H1 (cell line): ENCODE results near the gene PDCL3. TPM values are rescaled to one million over a fixed set of nuclear protein-coding genes. Genes with fewer than 3 reads are reported as not detected.

Source experiments
- CTCF ChIA-PET: fragments of 300-600 bp; sonication (Branson Sonifier 250); formaldehyde crosslinking; loops from one replicate; lab custom pipeline; 2021; ENCODE audit not compliant: partially characterized antibody; lab: Charles Lee
- POLR2A ChIA-PET: fragments of 300-600 bp; sonication (Branson Sonifier 250); formaldehyde crosslinking; loops from one replicate; lab custom pipeline; 2021; ENCODE audit warnings: inconsistent platforms; ENCODE audit not compliant: partially characterized antibody; lab: Charles Lee
- DNase-seq, 2 experiments: peaks; one replicate each; pipeline versions ENCODE4 v3.0.0 to v3.0.0-alpha.2; 2010 to 2022; ENCODE audit warnings: low spot score in 2 of 2, low read depth in 1 of 2, mixed read lengths in 1 of 2
- FAIRE-seq: peaks from 2 replicates; lab custom pipeline; 2011; peaks lifted over from hg19 to GRCh38; lab: Jason Lieb, UNC
- H2AFZ ChIP-seq: 2 replicates; pipeline ENCODE4 v1.8.1; 2012; ENCODE audit warnings: low read length, inconsistent platforms
- H2AK5ac ChIP-seq: 2 replicates; pipeline ENCODE4 v1.6.1; 2013; ENCODE audit warnings: low read depth, low read length
- H2BK120ac ChIP-seq: replicated peaks from 2 replicates; pipeline ENCODE3; 2013; ENCODE audit warnings: low read depth, low read length, inconsistent platforms
- H2BK12ac ChIP-seq: 2 replicates; pipeline ENCODE4 v1.6.1; 2013; ENCODE audit warnings: low read depth, low read length
- H2BK15ac ChIP-seq: 2 replicates; pipeline ENCODE4 v1.6.1; 2013; ENCODE audit warnings: low read length
- H2BK20ac ChIP-seq: 2 replicates; pipeline ENCODE4 v1.6.1; 2013; ENCODE audit warnings: low read length
- H2BK5ac ChIP-seq: 2 replicates; pipeline ENCODE4 v1.6.1; 2013; ENCODE audit warnings: low read depth, low read length
- H3K14ac ChIP-seq: 2 replicates; pipeline ENCODE4 v1.6.1; 2013; ENCODE audit warnings: inconsistent platforms; ENCODE audit not compliant: insufficient read length
- H3K18ac ChIP-seq: 2 replicates; pipeline ENCODE4 v1.6.1; 2013; ENCODE audit warnings: low read length; ENCODE audit errors: extremely low read depth
- H3K23ac ChIP-seq: 2 replicates; pipeline ENCODE4 v1.6.1; 2013; ENCODE audit warnings: inconsistent platforms; ENCODE audit not compliant: insufficient read length
- H3K23me2 ChIP-seq: 2 replicates; pipeline ENCODE4 v1.6.1; 2013; ENCODE audit warnings: low read depth, low read length
- H3K27ac ChIP-seq: 2 replicates; pipeline ENCODE4 v1.6.1; 2011; ENCODE audit warnings: low read depth, low read length, inconsistent platforms
- H3K27me3 ChIP-seq, 4 experiments: replicated peaks in 1 of 4; 1 replicate in 1 of 4; 2 replicates in 3 of 4; pipeline versions ENCODE4 v1.6.1 to v1.8.1; 2011 to 2013; ENCODE audit warnings: low read length in 3 of 4, mild to moderate bottlenecking in 3 of 4, inconsistent platforms in 2 of 4, mixed read lengths in 2 of 4, moderate library complexity in 1 of 4; ENCODE audit not compliant: control insufficient read depth in 3 of 4, insufficient read depth in 3 of 4; ENCODE audit errors: extremely low read depth in 1 of 4
- H3K36me3 ChIP-seq, 4 experiments: 2 replicates each; pipeline versions ENCODE4 v1.6.1 to v1.8.1; 2011 to 2013; ENCODE audit warnings: mild to moderate bottlenecking in 4 of 4, low read length in 3 of 4, moderate library complexity in 2 of 4, control low read depth in 1 of 4, inconsistent platforms in 1 of 4; ENCODE audit not compliant: insufficient read depth in 4 of 4, control insufficient read depth in 2 of 4
- H3K4ac ChIP-seq: replicated peaks from 2 replicates; pipeline ENCODE3; 2013; ENCODE audit warnings: low read length, low read depth, mixed read lengths, inconsistent platforms; ENCODE audit not compliant: insufficient read length
- H3K4me1 ChIP-seq, 4 experiments: replicated peaks in 1 of 4; 1 replicate in 1 of 4; 2 replicates in 3 of 4; pipeline versions ENCODE4 v1.6.1 to v1.8.1; 2011 to 2013; ENCODE audit warnings: low read length in 3 of 4, inconsistent platforms in 2 of 4, mixed read lengths in 1 of 4; ENCODE audit not compliant: insufficient read depth in 4 of 4, control insufficient read depth in 3 of 4
- H3K4me2 ChIP-seq, 2 experiments: 2 replicates each; pipeline versions ENCODE4 v1.6.1 to v1.8.1; 2011 to 2013; ENCODE audit warnings: low read depth in 2 of 2, low read length in 2 of 2, control low read depth in 1 of 2, inconsistent platforms in 1 of 2, mild to moderate bottlenecking in 1 of 2; ENCODE audit not compliant: insufficient read depth in 1 of 2
- H3K4me3 ChIP-seq, 4 experiments: fragments of 200-600, 300-600 bp in 1 of 4; sonication (generic), shearing (Covaris generic), sonication (Bioruptor Twin) in 1 of 4; 2 replicates each; pipeline versions ENCODE4 v1.5.1 to v1.8.1; 2011 to 2016; ENCODE audit warnings: low read length in 4 of 4, low read depth in 3 of 4, control low read depth in 2 of 4, inconsistent platforms in 2 of 4, mild to moderate bottlenecking in 2 of 4, mixed read lengths in 1 of 4, moderate library complexity in 1 of 4; ENCODE audit not compliant: insufficient read depth in 2 of 4; ENCODE audit errors: extremely low read depth in 1 of 4
- H3K56ac ChIP-seq: replicated peaks from 2 replicates; pipeline ENCODE3; 2013; ENCODE audit warnings: low read depth, mild to moderate bottlenecking, mixed read lengths, low read length, inconsistent platforms; ENCODE audit not compliant: insufficient read length
- H3K79me1 ChIP-seq: 2 replicates; pipeline ENCODE4 v1.6.1; 2013; ENCODE audit warnings: low read depth, low read length, control low read depth
- H3K79me2 ChIP-seq, 2 experiments: 2 replicates each; pipeline versions ENCODE4 v1.6.1 to v1.8.1; 2012 to 2013; ENCODE audit warnings: low read length in 2 of 2, mild to moderate bottlenecking in 2 of 2, inconsistent platforms in 1 of 2; ENCODE audit not compliant: insufficient read depth in 2 of 2, control insufficient read depth in 1 of 2
- H3K9ac ChIP-seq, 4 experiments: replicated peaks in 1 of 4; 1 replicate in 1 of 4; 2 replicates in 3 of 4; pipeline versions ENCODE4 v1.6.1 to v1.8.1; 2011 to 2013; ENCODE audit warnings: low read depth in 3 of 4, low read length in 3 of 4, control low read depth in 2 of 4, mild to moderate bottlenecking in 2 of 4, moderate library complexity in 2 of 4, inconsistent platforms in 1 of 4; ENCODE audit errors: extremely low read depth in 1 of 4
- H3K9me3 ChIP-seq, 2 experiments: 2 replicates each; pipeline versions ENCODE4 v1.6.1 to v1.8.1; 2012 to 2013; ENCODE audit warnings: mild to moderate bottlenecking in 2 of 2, moderate library complexity in 2 of 2, control low read depth in 1 of 2, inconsistent platforms in 1 of 2, low read depth in 1 of 2, low read length in 1 of 2, mixed read lengths in 1 of 2; ENCODE audit not compliant: insufficient read depth in 2 of 2
- H4K20me1 ChIP-seq, 2 experiments: replicated peaks in 1 of 2; 2 replicates each; pipeline versions ENCODE3 to v1.8.1; 2011 to 2013; ENCODE audit warnings: inconsistent platforms in 2 of 2, low read length in 2 of 2, mild to moderate bottlenecking in 1 of 2; ENCODE audit not compliant: insufficient read depth in 2 of 2, control insufficient read depth in 1 of 2
- H4K5ac ChIP-seq: 2 replicates; pipeline ENCODE4 v1.6.1; 2013; ENCODE audit warnings: low read length, low read depth, mixed read lengths, inconsistent platforms; ENCODE audit not compliant: insufficient read length
- H4K8ac ChIP-seq: 2 replicates; pipeline ENCODE4 v1.8.0; 2013; ENCODE audit warnings: mild to moderate bottlenecking, moderate library complexity, low read length, inconsistent platforms; ENCODE audit not compliant: insufficient read depth; ENCODE audit errors: extremely low read depth
- H4K91ac ChIP-seq: replicated peaks from 2 replicates; pipeline ENCODE3; 2013; ENCODE audit warnings: low read length, mixed read lengths, inconsistent platforms; ENCODE audit not compliant: insufficient read length
- ASH2L ChIP-seq: fragments of 200-600, 300-600 bp; sonication (generic); IDR thresholded peaks from one replicate; pipeline ENCODE4 v1.7.1; 2017; ENCODE audit warnings: low read length
- CEBPB ChIP-seq: IDR thresholded peaks from 2 replicates; pipeline ENCODE4 v1.6.1; 2012; ENCODE audit warnings: low read depth, low read length
- CHD2 ChIP-seq: IDR thresholded peaks from 2 replicates; pipeline ENCODE4 v1.6.1; 2012; ENCODE audit warnings: low read length, improper control_type of control experiment
- KDM4A ChIP-seq: IDR thresholded peaks from one replicate; pipeline ENCODE4 v1.7.1; 2012; ENCODE audit warnings: low read depth, mild to moderate bottlenecking, moderate library complexity, low read length, inconsistent platforms; ENCODE audit not compliant: severe bottlenecking
- NANOG ChIP-seq: IDR thresholded peaks from 2 replicates; pipeline ENCODE4 v1.6.1; 2011; ENCODE audit warnings: low read length, low read depth, mild to moderate bottlenecking, inconsistent platforms; ENCODE audit not compliant: insufficient read depth, poor library complexity, severe bottlenecking
- TCF12 ChIP-seq: IDR thresholded peaks from 2 replicates; pipeline ENCODE4 v1.6.1; 2011; ENCODE audit warnings: low read depth, mild to moderate bottlenecking, low read length
- WGBS, 2 experiments: shearing (Covaris generic) in 1 of 2; methylation state at CpG; one replicate each; pipeline versions ENCODE4 v1.1.6 to v1.1.7; 2013 to 2015; ENCODE audit warnings: low lambda C conversion rate in 2 of 2, mixed read lengths in 2 of 2, inconsistent platforms in 1 of 2, low coverage in 1 of 2, missing lambda C conversion rate in 1 of 2; ENCODE audit not compliant: insufficient replicate concordance in 2 of 2, insufficient coverage in 1 of 2, insufficient read length in 1 of 2; ENCODE audit errors: extremely low coverage in 1 of 2, missing lambda C conversion rate in 1 of 2; 5-methylcytosine and 5-hydroxymethylcytosine counted together
- polyA plus RNA-seq, 7 experiments: library from polyadenylated mRNA; depleted of rRNA in 3 of 7; stranded (reverse) in 5 of 7; unstranded in 2 of 7; fragments of >200 nt in 5 of 7; fragments of 200-250 nt in 2 of 7; gene quantifications; 1 replicate in 5 of 7; 2 replicates in 1 of 7; 4 replicates in 1 of 7; pipeline versions ENCODE4 v1.2.1 to v1.2.3, GENCODE V29; 2011 to 2013; ENCODE audit warnings: missing spikeins in 2 of 7, mixed read lengths in 2 of 7
- total RNA-seq: library from RNA; stranded (reverse); fragmentation: NEBNext Ultra II Directional; extraction: Animal tissue kit (Norgen Biotek cat#: 25700); gene quantifications from 2 replicates; pipeline ENCODE4 v1.2.1, GENCODE V29; 2021

PDCL3 gene
- total and polyA plus RNA-seq, 2 of the 8 experiments (the other 6 are each of a cell fraction or from before 2014, with no cell fraction given), result 19.8 to 29.4 TPM

DNA sequence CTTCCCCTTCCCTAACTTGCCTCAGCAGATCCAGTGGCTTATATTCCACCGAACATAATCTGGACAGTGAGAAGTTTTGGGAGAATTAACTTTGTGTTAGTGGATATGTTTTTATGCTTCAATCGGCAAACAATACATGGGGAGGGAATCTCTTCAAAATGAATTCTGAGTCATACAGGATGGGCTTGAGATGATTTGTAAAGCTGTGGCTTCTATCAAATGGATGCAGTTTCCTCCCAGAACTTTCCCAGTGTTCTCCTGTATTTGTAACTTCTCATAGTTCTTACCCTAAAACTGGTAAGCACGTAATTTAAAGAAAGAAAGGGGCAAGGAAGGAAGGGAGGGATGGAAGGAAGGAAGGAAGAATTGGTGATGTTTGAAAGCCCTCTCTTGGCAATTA is 36.8 kb downstream of the PDCL3 start:
- no peak overlapping the region for H4K5ac ChIP-seq
- TF ChIP-seq ASH2L (no peak), KDM4A (no peak), CHD2 (no peak), CEBPB (no peak), NANOG (no peak), TCF12 (no peak)
- no peak overlapping the region for H3K27ac ChIP-seq
- WGBS, 2 experiments, result 94% methylated on average over 3 of the region's 3 CpGs; no CpG with 5 or more reads in 1 of the 2 experiments
- peaks cover 2 to 8% (median 5%) of the 10 kb centered on the region in 4 experiments; a peak in 5 of 7 replicates for H3K4me1 ChIP-seq
- no peak overlapping the region for H3K9ac ChIP-seq
- no peak overlapping the region for H2AFZ ChIP-seq
- H3K14ac ChIP-seq, result no peak overlapping the region
- H2BK12ac ChIP-seq, result no peak overlapping the region
- H4K8ac ChIP-seq, result no peak overlapping the region
- no peaks in the 10 kb centered on the region for H3K79me1 ChIP-seq
- H3K9me3 ChIP-seq, result no peaks in the 10 kb centered on the region
- H3K27me3 ChIP-seq, result no peaks in the 10 kb centered on the region
- no peak overlapping the region for H2BK20ac ChIP-seq
- no peak overlapping the region for H3K23ac ChIP-seq
- no peaks in the 10 kb centered on the region for H3K36me3 ChIP-seq
- FAIRE-seq (no peak), DNase-seq (no peak)
- H3K4me2 ChIP-seq, result no peak overlapping the region
- no peak overlapping the region for H3K4me3 ChIP-seq
- no peaks in the 10 kb centered on the region; the same call in 1 of the 2 replicates for H3K23me2 ChIP-seq
- POLR2A ChIA-PET, result interaction anchor here (1.4 kb wide), 1 partner anchor 402 kb away, joined by 3 read pairs; the partner anchor contains the start of gene RPL31
- no peak overlapping the region for H3K18ac ChIP-seq
- H2BK120ac ChIP-seq, result no peak overlapping the region
- no peak overlapping the region for H4K91ac ChIP-seq
- no peak overlapping the region for H3K56ac ChIP-seq
- no peak overlapping the region for H3K4ac ChIP-seq
- H2BK5ac ChIP-seq, result no peak overlapping the region
- CTCF ChIA-PET, result interaction anchor here (2.1 kb wide), 1 partner anchor 10 kb away, joined by 7 read pairs; no protein-coding TSS in a partner anchor
- no peak overlapping the region for H2BK15ac ChIP-seq
- no peaks in the 10 kb centered on the region for H3K79me2 ChIP-seq
- no peaks in the 10 kb centered on the region for H4K20me1 ChIP-seq
- H2AK5ac ChIP-seq, result no peak overlapping the region
